H9 (cell line): ENCODE data around the gene ST6GALNAC3. TPM values are rescaled to one million over a fixed set of nuclear protein-coding genes. Genes with fewer than 3 reads are reported as not detected.
A peak's percentile ranks its signal among the peaks of the same experiment; 100 is the strongest.

Source experiments
- DNase-seq: peaks from one replicate; pipeline ENCODE4 v3.0.0-alpha.2; 2017
- H2AFZ ChIP-seq: one replicate; pipeline ENCODE4 v1.6.1; 2013; ENCODE audit warnings: mild to moderate bottlenecking, low read length, control low read depth, moderate library complexity
- H2AK5ac ChIP-seq: 2 replicates; pipeline ENCODE4 v1.6.1; 2013; ENCODE audit warnings: low read length, control low read depth, mixed read lengths; ENCODE audit not compliant: insufficient read length
- H2BK120ac ChIP-seq: one replicate; pipeline ENCODE4 v1.6.1; 2013; ENCODE audit warnings: low read depth, mild to moderate bottlenecking, low read length, control low read depth, inconsistent platforms; ENCODE audit not compliant: poor library complexity, severe bottlenecking
- H2BK12ac ChIP-seq: 2 replicates; pipeline ENCODE4 v1.6.1; 2013; ENCODE audit warnings: low read length, control low read depth, mixed read lengths, low read depth; ENCODE audit not compliant: insufficient read length
- H2BK15ac ChIP-seq: 2 replicates; pipeline ENCODE4 v1.6.1; 2013; ENCODE audit warnings: low read depth, low read length, control low read depth
- H2BK20ac ChIP-seq: one replicate; pipeline ENCODE4 v1.6.1; 2013; ENCODE audit warnings: low read depth, mild to moderate bottlenecking, low read length, control low read depth, inconsistent platforms; ENCODE audit not compliant: poor library complexity, severe bottlenecking
- H2BK5ac ChIP-seq: 2 replicates; pipeline ENCODE4 v1.6.1; 2013; ENCODE audit warnings: low read length, control low read depth, mixed read lengths; ENCODE audit not compliant: insufficient read length
- H3K14ac ChIP-seq: 2 replicates; pipeline ENCODE4 v1.6.1; 2013; ENCODE audit warnings: low read length, control low read depth; ENCODE audit not compliant: insufficient read depth
- H3K18ac ChIP-seq: 2 replicates; pipeline ENCODE4 v1.6.1; 2013; ENCODE audit warnings: low read depth, mild to moderate bottlenecking, mixed read lengths, low read length, control low read depth; ENCODE audit not compliant: insufficient read length
- H3K23ac ChIP-seq: 2 replicates; pipeline ENCODE4 v1.6.1; 2013; ENCODE audit warnings: low read length, control low read depth, mixed read lengths, low read depth; ENCODE audit not compliant: insufficient read length
- H3K23me2 ChIP-seq: 2 replicates; pipeline ENCODE4 v1.6.1; 2013; ENCODE audit warnings: low read depth, mild to moderate bottlenecking, mixed read lengths, low read length, control low read depth; ENCODE audit not compliant: insufficient read length, poor library complexity, severe bottlenecking
- H3K27ac ChIP-seq: 2 replicates; pipeline ENCODE4 v1.5.1; 2013; ENCODE audit warnings: low read length, control low read depth, mixed read lengths, low read depth; ENCODE audit not compliant: insufficient read length
- H3K27me3 ChIP-seq: 2 replicates; pipeline ENCODE4 v1.6.1; 2013; ENCODE audit warnings: low read length, control low read depth, inconsistent platforms; ENCODE audit not compliant: insufficient read depth
- H3K4ac ChIP-seq: 2 replicates; pipeline ENCODE4 v1.6.1; 2013; ENCODE audit warnings: low read depth, mild to moderate bottlenecking, control low read depth, inconsistent platforms, low read length, moderate library complexity
- H3K4me1 ChIP-seq: 2 replicates; pipeline ENCODE4 v1.6.1; 2013; ENCODE audit warnings: low read length, control low read depth, inconsistent platforms; ENCODE audit not compliant: insufficient read depth
- H3K4me2 ChIP-seq: 2 replicates; pipeline ENCODE4 v1.6.1; 2013; ENCODE audit warnings: low read length, control low read depth, mixed read lengths; ENCODE audit not compliant: insufficient read length, insufficient read depth
- H3K56ac ChIP-seq: 2 replicates; pipeline ENCODE4 v1.6.1; 2013; ENCODE audit warnings: low read depth, mild to moderate bottlenecking, mixed read lengths, low read length, control low read depth; ENCODE audit not compliant: insufficient read length
- H3K79me1 ChIP-seq: 2 replicates; pipeline ENCODE4 v1.6.1; 2013; ENCODE audit warnings: low read depth, mild to moderate bottlenecking, moderate library complexity, low read length, control low read depth, inconsistent platforms; ENCODE audit not compliant: insufficient read depth, poor library complexity, severe bottlenecking
- H3K79me2 ChIP-seq: 2 replicates; pipeline ENCODE4 v1.6.1; 2013; ENCODE audit warnings: low read length, control low read depth, inconsistent platforms; ENCODE audit not compliant: insufficient read depth
- H3K9ac ChIP-seq: 2 replicates; pipeline ENCODE4 v1.6.1; 2013; ENCODE audit warnings: low read length, control low read depth, mixed read lengths; ENCODE audit not compliant: insufficient read length; ENCODE audit errors: extremely low read depth
- H3K9me3 ChIP-seq: one replicate; pipeline ENCODE4 v1.6.1; 2013; ENCODE audit warnings: low read depth, low read length, inconsistent platforms; ENCODE audit not compliant: control insufficient read depth
- H3T11ph ChIP-seq: one replicate; pipeline ENCODE4 v1.6.1; 2013; ENCODE audit warnings: mild to moderate bottlenecking, low read length, control low read depth, inconsistent platforms
- H4K20me1 ChIP-seq: one replicate; pipeline ENCODE4 v1.6.1; 2013; ENCODE audit not compliant: control insufficient read depth, insufficient read length, insufficient read depth
- H4K5ac ChIP-seq: 2 replicates; pipeline ENCODE4 v1.6.1; 2013; ENCODE audit warnings: low read depth, mild to moderate bottlenecking, mixed read lengths, low read length, control low read depth; ENCODE audit not compliant: insufficient read length
- H4K8ac ChIP-seq: replicated peaks from 2 replicates; pipeline ENCODE4 v1.6.1; 2013; ENCODE audit warnings: low read length, control low read depth, mixed read lengths, low read depth; ENCODE audit not compliant: insufficient read length
- H4K91ac ChIP-seq: 2 replicates; pipeline ENCODE4 v1.6.1; 2013; ENCODE audit warnings: low read depth, mild to moderate bottlenecking, moderate library complexity, mixed read lengths, low read length, control low read depth; ENCODE audit not compliant: insufficient read length
- H3K27ac Mint-ChIP-seq, 3 experiments: 2 replicates in 2 of 3; 3 replicates in 1 of 3; pipeline ENCODE4 v1.8.0; 2020 to 2021; ENCODE audit warnings: mixed read lengths in 3 of 3, mild to moderate bottlenecking in 1 of 3, moderate library complexity in 1 of 3
- H3K27me3 Mint-ChIP-seq: 2 replicates; pipeline ENCODE4 v1.8.0; 2021; ENCODE audit warnings: low read depth, mild to moderate bottlenecking, moderate library complexity, mixed read lengths
- H3K36me3 Mint-ChIP-seq, 3 experiments: 2 replicates in 2 of 3; 3 replicates in 1 of 3; pipeline ENCODE4 v1.8.0; 2020 to 2021; ENCODE audit warnings: low read depth in 3 of 3, mixed read lengths in 3 of 3; ENCODE audit not compliant: insufficient read depth in 1 of 3
- H3K4me1 Mint-ChIP-seq, 2 experiments: 2 replicates each; pipeline ENCODE4 v1.8.0; 2020; ENCODE audit warnings: mixed read lengths in 2 of 2
- H3K4me3 Mint-ChIP-seq, 2 experiments: 2 replicates in 1 of 2; 3 replicates in 1 of 2; pipeline ENCODE4 v1.8.0; 2020 to 2021; ENCODE audit warnings: mild to moderate bottlenecking in 2 of 2, mixed read lengths in 2 of 2, moderate library complexity in 1 of 2
- H3K9me3 Mint-ChIP-seq, 2 experiments: 2 replicates in 1 of 2; 3 replicates in 1 of 2; pipeline ENCODE4 v1.8.0; 2020; ENCODE audit warnings: mild to moderate bottlenecking in 2 of 2, mixed read lengths in 2 of 2, moderate library complexity in 1 of 2
- WGBS: extraction: QIAGEN DNeasy Blood & Tissue Kit; methylation state at CpG from one replicate; pipeline ENCODE4 v1.1.7; 2013; ENCODE audit warnings: missing lambda C conversion rate, low lambda C conversion rate, mixed read lengths; ENCODE audit not compliant: insufficient read length; ENCODE audit errors: extremely low coverage; 5-methylcytosine and 5-hydroxymethylcytosine counted together
- total RNA-seq: library from RNA; stranded (reverse); gene quantifications from 2 replicates; pipeline ENCODE4 v1.2.1, GENCODE V29; 2021
- TF ChIP-seq, protein P1 (sequence below): fragments of 200-600 bp; sonication (generic); conservative IDR thresholded peaks from 3 replicates; pipeline ENCODE4 v1.8.0; 2021; ENCODE audit warnings: antibody characterized with exemption, mild to moderate bottlenecking

Gene ST6GALNAC3
- total RNA-seq, 1 experiment from 2014 or later = 11.2 TPM

DNA sequence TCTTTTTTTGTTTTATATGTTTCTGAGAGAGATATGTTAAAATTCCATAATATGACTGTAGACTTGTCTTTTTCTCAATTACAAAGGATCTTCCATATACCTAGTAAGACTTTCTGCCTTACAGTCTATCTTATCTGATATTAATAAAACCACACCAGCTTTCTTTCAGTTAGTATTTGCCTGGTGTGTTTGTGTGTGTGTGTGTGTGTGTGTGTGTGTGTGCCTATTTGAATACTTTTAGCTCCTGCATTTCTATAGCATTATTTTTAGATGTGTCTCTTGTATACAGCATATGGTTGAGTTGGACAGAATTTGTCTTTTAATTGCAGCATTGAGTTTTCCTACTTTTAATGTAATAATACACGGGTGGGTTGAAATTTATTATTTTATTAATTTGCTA lies 27.5 kb downstream of the ST6GALNAC3 start:
- no peaks in the 10 kb centered on the region for H3K9me3 ChIP-seq
- no peaks in the 10 kb centered on the region for H3K79me2 ChIP-seq
- H2BK120ac ChIP-seq = no peak overlapping the region
- H3K27me3 ChIP-seq = no peaks in the 10 kb centered on the region
- no peak overlapping the region for H4K91ac ChIP-seq
- Mint-ChIP-seq H3K9me3 (peaks cover 0 to 2% of the 10 kb centered on the region in 2 experiments; a peak in 1 of 5 replicates), H3K27me3 (no peaks in the 10 kb centered on the region), H3K36me3 (peaks cover 2 to 4% (median 4%) of the 10 kb centered on the region in 3 experiments; a peak in 5 of 7 replicates), H3K4me1 (peaks cover 13 to 32% of the 10 kb centered on the region in 2 experiments), H3K27ac (peak overlapping the region in 1 of 3 experiments; percentile 55; a peak in 1 of 7 replicates), H3K4me3 (no peak overlapping the region)
- whole genome bisulfite sequencing = no CpG with 5 or more reads among the region's 1 CpG
- H2AFZ ChIP-seq = no peak overlapping the region
- no peak overlapping the region for H3K4ac ChIP-seq
- no peak overlapping the region for H2BK20ac ChIP-seq
- H3K4me1 ChIP-seq = no peaks in the 10 kb centered on the region
- no peaks in the 10 kb centered on the region for H3K79me1 ChIP-seq
- no peak for DNase-seq
- no peak overlapping the region for H3K18ac ChIP-seq
- no peak overlapping the region for H3T11ph ChIP-seq
- H2BK5ac ChIP-seq = no peak overlapping the region
- TF ChIP-seq, protein P1, sequence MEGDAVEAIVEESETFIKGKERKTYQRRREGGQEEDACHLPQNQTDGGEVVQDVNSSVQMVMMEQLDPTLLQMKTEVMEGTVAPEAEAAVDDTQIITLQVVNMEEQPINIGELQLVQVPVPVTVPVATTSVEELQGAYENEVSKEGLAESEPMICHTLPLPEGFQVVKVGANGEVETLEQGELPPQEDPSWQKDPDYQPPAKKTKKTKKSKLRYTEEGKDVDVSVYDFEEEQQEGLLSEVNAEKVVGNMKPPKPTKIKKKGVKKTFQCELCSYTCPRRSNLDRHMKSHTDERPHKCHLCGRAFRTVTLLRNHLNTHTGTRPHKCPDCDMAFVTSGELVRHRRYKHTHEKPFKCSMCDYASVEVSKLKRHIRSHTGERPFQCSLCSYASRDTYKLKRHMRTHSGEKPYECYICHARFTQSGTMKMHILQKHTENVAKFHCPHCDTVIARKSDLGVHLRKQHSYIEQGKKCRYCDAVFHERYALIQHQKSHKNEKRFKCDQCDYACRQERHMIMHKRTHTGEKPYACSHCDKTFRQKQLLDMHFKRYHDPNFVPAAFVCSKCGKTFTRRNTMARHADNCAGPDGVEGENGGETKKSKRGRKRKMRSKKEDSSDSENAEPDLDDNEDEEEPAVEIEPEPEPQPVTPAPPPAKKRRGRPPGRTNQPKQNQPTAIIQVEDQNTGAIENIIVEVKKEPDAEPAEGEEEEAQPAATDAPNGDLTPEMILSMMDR = no peak
- H3K27ac ChIP-seq = no peak overlapping the region
- no peak overlapping the region for H2BK15ac ChIP-seq
- H2BK12ac ChIP-seq = no peak overlapping the region
- H3K23me2 ChIP-seq = no peaks in the 10 kb centered on the region
- no peak overlapping the region for H4K8ac ChIP-seq
- no peaks in the 10 kb centered on the region for H4K20me1 ChIP-seq
- no peak overlapping the region for H3K4me2 ChIP-seq
- no peak overlapping the region for H3K9ac ChIP-seq
- no peak overlapping the region for H3K56ac ChIP-seq
- H4K5ac ChIP-seq = no peak overlapping the region
- H3K14ac ChIP-seq = no peak overlapping the region
- H2AK5ac ChIP-seq = no peak overlapping the region
- H3K23ac ChIP-seq = no peak overlapping the region
